ENCODE measurements around the gene KCNAB1.
A peak's percentile ranks its signal among the peaks of the same experiment; 100 is the strongest.
"Not testable (repeated sequence)": the region's sequence is repeated elsewhere in the genome, so short reads cannot be mapped to it uniquely, and the experiment has no call there.

Gene KCNAB1

DNA sequence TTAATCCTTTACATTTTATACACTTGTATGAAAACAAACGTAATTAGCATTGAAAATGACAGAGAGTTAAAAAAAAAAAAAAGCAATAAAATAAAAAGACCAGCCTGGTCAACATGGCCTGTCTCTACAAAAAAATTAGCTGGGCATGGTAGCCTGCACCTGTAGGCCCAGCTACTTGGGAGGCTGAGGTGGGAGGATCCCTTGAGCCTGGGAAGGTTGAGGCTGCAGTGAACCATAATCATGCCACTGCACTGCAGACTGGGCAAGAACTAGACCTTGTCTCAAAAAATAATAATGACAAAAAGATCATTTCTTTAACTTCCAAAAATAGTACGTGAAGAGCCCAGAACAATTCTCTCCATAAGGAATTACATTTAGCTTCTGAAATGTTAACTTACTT lies 432.6 kb downstream of the KCNAB1 start:
- DNase-seq: no peak

GRCh38 chr3:156553705-156554356 lies 433.5 kb downstream of the KCNAB1 start:
- peak; percentile 72 for DNase-seq

- no peak for DNase-seq
Observed at GRCh38 chr3:156554515-156554841, 434.1 kb downstream of the KCNAB1 start.

- DNase-seq: peak; percentile 99
Observed at GRCh38 chr3:156554842-156555687, 434.7 kb downstream of the KCNAB1 start, which contains the start of gene SSR3. Gene SSR3 (minus strand): TSS chr3:156555117. CDS start chr3:156555089, 28 bp downstream.

- no peak for DNase-seq
Observed at GRCh38 chr3:156558389-156558788, 438.0 kb downstream of the KCNAB1 start.

- no peak for DNase-seq
Observed at GRCh38 chr3:156559321-156559720, 438.9 kb downstream of the KCNAB1 start.

DNA sequence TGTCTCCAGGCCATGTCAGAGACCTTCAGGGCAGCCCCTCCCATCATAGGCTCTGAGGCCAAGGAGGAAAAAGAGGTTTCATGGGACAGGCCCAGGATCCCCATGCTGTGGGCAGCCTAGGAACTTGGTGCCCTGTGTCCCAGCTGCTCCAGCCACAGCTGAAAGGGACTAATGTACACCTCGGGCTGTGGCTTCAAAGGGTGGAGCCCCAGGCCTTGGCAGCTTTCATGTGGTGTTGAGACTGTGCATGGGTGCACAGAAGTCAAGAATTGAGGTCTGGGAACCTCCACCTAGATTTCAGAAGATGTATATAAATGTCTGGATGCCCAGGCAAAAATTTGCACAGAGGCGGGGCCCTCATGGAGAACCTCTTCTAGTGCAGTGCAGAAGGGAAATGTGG lies 441.2 kb downstream of the KCNAB1 start:
- DNase-seq: no peak

- DNase-seq: not testable (repeated sequence)
Observed at GRCh38 chr3:156562486-156562885, 442.1 kb downstream of the KCNAB1 start.

- no peak for DNase-seq
Observed at GRCh38 chr3:156563900-156564682, 443.7 kb downstream of the KCNAB1 start.

DNA sequence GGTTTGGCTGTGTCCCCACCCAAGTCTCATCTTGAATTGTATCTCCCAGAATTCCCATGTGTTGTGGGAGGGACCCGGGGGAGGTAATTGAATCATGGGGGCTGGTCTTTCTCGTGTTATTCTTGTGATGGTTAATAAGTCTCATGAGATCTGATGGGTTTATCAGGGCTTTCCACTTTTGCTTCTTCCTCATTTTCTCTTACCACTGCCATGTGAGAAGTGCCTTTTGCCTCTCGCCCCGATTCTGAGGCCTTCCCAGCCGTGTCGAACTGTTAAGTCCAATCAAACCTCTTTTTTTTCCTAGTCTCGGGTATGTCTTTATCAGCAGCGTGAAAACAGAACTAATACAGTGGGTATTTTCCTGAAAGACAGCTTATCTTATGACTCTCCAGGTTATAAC lies 448.6 kb downstream of the KCNAB1 start:
- not testable (repeated sequence) for DNase-seq

DNA sequence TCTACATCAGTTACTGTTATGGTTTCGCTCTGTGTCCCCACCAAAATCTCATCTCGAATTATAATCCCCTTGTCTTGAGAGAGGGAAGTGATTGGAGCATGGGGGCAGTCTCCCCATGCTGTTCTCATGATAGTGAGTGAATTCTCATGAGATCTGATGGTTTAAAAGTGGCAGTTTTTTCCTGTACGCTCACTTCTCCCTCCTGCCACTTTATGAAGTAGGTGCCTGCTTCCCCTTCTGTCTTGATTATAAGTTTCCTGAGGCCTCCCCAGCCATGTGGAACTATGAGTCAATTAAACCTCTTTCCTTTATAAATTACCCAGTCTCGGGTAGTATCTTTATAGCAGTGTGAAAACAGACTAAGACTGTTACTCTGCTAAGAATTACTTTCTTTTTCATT lies 449.5 kb downstream of the KCNAB1 start:
- DNase-seq: not testable (repeated sequence)

- DNase-seq: no peak
Observed at GRCh38 chr3:156575641-156576040, 455.3 kb downstream of the KCNAB1 start.

- DNase-seq: no peak
Observed at GRCh38 chr3:156576051-156576450, 455.7 kb downstream of the KCNAB1 start.

GRCh38 chr3:156576651-156577348 lies 456.4 kb downstream of the KCNAB1 start:
- DNase-seq: no peak

DNA sequence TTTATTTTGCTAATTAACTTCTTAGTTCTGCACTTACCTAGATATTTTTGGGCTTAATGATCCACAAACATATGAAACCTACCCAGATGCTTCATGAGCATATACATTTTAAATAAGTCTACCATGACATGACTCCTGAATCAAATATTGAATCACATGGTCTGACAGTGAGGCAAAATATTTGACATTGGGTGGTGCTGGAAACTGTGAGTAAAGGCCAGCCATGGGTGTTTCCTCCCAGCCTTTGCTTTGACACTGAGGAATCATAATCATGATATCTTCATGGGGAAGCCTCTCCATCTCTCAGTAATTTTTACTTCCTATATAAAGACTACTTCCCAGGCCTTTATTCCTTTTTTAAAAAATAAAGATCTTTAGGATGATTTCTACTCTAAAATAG lies 457.4 kb downstream of the KCNAB1 start:
- DNase-seq: peak; percentile 38

GRCh38 chr3:156579427-156579851 lies 459.1 kb downstream of the KCNAB1 start:
- DNase-seq: no peak

GRCh38 chr3:156581033-156581432 lies 460.7 kb downstream of the KCNAB1 start:
- DNase-seq: no peak

- no peak for DNase-seq
Observed at GRCh38 chr3:156581954-156582353, 461.6 kb downstream of the KCNAB1 start.

- DNase-seq: no peak
Observed at GRCh38 chr3:156582532-156583183, 462.3 kb downstream of the KCNAB1 start.

GRCh38 chr3:156583469-156583868 lies 463.1 kb downstream of the KCNAB1 start:
- DNase-seq: no peak

- no peak for DNase-seq
Observed at GRCh38 chr3:156586905-156587759, 466.8 kb downstream of the KCNAB1 start.

- no peak for DNase-seq
Observed at GRCh38 chr3:156587760-156588069, 467.3 kb downstream of the KCNAB1 start.
